Keratinocyte (primary cell): ENCODE data around the gene LY9.

Source experiments
- CTCF ChIP-seq, 3 experiments: IDR thresholded peaks in 1 of 3; conservative IDR thresholded peaks in 1 of 3; optimal IDR thresholded peaks in 1 of 3; 2 replicates in 2 of 3; 3 replicates in 1 of 3; pipeline versions ENCODE3 to v1.5.1; 2011; ENCODE audit warnings: low read length in 3 of 3, mild to moderate bottlenecking in 3 of 3, moderate library complexity in 2 of 3, control low read depth in 1 of 3, inconsistent platforms in 1 of 3; ENCODE audit not compliant: insufficient read depth in 2 of 3; ENCODE audit errors: extremely low read depth in 1 of 3
- EZH2 ChIP-seq: IDR thresholded peaks from one replicate; pipeline ENCODE4 v1.6.1; 2012; ENCODE audit warnings: inconsistent platforms, mild to moderate bottlenecking, low read length, moderate library complexity

- TF ChIP-seq CTCF (optimal IDR thresholded peaks at IDR 0.05 in 1 of 3, IDR thresholded peaks at IDR 0.05 in 1 of 3, conservative IDR thresholded peaks at IDR 0.05 in 1 of 3; ENCODE audit: extremely low read depth in 1 of 3, insufficient read depth in 2 of 3, low read length in 3 of 3) (no peak), EZH2 (no peak)
Observed at GRCh38 chr1:160827418-160827817, 31.4 kb downstream of the LY9 start.
